ENCODE data around the gene SPRY4.

DNA sequence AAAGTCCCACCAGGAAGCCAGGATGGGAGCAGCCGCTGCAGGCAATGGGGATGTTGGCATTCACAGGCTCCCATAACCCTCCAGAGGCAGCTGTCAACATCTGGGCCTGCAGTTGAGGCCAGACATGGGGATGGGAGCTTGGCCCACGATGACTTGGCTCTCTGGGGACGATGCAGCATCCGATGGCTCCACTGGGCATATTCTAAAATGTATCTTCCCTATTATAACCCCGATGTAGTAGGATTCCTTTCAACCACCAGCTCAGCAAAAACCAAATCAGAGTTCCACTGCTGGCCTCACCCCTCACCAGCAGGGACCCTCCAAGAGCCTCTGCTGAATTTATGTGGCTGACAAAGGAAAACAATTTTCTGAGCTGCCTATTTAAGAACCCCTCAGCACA, 7.1 kb downstream of the SPRY4 start:
- TF ChIP-seq, protein P1, sequence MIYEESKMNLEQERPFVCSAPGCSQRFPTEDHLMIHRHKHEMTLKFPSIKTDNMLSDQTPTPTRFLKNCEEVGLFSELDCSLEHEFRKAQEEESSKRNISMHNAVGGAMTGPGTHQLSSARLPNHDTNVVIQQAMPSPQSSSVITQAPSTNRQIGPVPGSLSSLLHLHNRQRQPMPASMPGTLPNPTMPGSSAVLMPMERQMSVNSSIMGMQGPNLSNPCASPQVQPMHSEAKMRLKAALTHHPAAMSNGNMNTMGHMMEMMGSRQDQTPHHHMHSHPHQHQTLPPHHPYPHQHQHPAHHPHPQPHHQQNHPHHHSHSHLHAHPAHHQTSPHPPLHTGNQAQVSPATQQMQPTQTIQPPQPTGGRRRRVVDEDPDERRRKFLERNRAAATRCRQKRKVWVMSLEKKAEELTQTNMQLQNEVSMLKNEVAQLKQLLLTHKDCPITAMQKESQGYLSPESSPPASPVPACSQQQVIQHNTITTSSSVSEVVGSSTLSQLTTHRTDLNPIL (CRISPR knock-in tag; IDR thresholded peaks at IDR 0.05; ENCODE audit: low read depth) = no peak
- TF ChIP-seq ZNF8 (CRISPR knock-in tag; IDR thresholded peaks at IDR 0.05) (no peak), ZNF565 (CRISPR knock-in tag; conservative IDR thresholded peaks at IDR 0.05; ENCODE audit: low read depth) (no peak), TCF4 (CRISPR knock-in tag; IDR thresholded peaks at IDR 0.05; ENCODE audit: borderline replicate concordance) (no peak), ZFP30 (CRISPR knock-in tag; IDR thresholded peaks at IDR 0.05) (no peak), RARB (CRISPR knock-in tag; IDR thresholded peaks at IDR 0.05) (no peak), ISL1 (CRISPR knock-in tag; IDR thresholded peaks at IDR 0.05) (no peak), ZFP3 (CRISPR knock-in tag; IDR thresholded peaks at IDR 0.05) (no peak), BACH2 (CRISPR knock-in tag; IDR thresholded peaks at IDR 0.05; ENCODE audit: borderline replicate concordance) (no peak), PPARA (CRISPR knock-in tag; IDR thresholded peaks at IDR 0.05; ENCODE audit: borderline replicate concordance) (no peak), ARNTL (CRISPR knock-in tag; IDR thresholded peaks at IDR 0.05; ENCODE audit: borderline replicate concordance, low read depth) (no peak), OSR1 (CRISPR knock-in tag; IDR thresholded peaks at IDR 0.05) (no peak)
- TF ChIP-seq, protein P2, sequence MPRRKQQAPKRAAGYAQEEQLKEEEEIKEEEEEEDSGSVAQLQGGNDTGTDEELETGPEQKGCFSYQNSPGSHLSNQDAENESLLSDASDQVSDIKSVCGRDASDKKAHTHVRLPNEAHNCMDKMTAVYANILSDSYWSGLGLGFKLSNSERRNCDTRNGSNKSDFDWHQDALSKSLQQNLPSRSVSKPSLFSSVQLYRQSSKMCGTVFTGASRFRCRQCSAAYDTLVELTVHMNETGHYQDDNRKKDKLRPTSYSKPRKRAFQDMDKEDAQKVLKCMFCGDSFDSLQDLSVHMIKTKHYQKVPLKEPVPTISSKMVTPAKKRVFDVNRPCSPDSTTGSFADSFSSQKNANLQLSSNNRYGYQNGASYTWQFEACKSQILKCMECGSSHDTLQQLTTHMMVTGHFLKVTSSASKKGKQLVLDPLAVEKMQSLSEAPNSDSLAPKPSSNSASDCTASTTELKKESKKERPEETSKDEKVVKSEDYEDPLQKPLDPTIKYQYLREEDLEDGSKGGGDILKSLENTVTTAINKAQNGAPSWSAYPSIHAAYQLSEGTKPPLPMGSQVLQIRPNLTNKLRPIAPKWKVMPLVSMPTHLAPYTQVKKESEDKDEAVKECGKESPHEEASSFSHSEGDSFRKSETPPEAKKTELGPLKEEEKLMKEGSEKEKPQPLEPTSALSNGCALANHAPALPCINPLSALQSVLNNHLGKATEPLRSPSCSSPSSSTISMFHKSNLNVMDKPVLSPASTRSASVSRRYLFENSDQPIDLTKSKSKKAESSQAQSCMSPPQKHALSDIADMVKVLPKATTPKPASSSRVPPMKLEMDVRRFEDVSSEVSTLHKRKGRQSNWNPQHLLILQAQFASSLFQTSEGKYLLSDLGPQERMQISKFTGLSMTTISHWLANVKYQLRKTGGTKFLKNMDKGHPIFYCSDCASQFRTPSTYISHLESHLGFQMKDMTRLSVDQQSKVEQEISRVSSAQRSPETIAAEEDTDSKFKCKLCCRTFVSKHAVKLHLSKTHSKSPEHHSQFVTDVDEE (CRISPR knock-in tag; IDR thresholded peaks at IDR 0.05) = no peak
- TF ChIP-seq, protein P3, sequence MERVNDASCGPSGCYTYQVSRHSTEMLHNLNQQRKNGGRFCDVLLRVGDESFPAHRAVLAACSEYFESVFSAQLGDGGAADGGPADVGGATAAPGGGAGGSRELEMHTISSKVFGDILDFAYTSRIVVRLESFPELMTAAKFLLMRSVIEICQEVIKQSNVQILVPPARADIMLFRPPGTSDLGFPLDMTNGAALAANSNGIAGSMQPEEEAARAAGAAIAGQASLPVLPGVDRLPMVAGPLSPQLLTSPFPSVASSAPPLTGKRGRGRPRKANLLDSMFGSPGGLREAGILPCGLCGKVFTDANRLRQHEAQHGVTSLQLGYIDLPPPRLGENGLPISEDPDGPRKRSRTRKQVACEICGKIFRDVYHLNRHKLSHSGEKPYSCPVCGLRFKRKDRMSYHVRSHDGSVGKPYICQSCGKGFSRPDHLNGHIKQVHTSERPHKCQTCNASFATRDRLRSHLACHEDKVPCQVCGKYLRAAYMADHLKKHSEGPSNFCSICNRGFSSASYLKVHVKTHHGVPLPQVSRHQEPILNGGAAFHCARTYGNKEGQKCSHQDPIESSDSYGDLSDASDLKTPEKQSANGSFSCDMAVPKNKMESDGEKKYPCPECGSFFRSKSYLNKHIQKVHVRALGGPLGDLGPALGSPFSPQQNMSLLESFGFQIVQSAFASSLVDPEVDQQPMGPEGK (CRISPR knock-in tag; IDR thresholded peaks at IDR 0.05; ENCODE audit: borderline replicate concordance) = no peak

Measured in SK-N-SH treated with all-trans-retinoic acid at 6 μM for 48 hours (cell line).